Osteocyte (in vitro differentiated cells): Measurements from ENCODE around the gene RIPK4. TPM values are rescaled to one million over a fixed set of nuclear protein-coding genes. Genes with fewer than 3 reads are reported as not detected.
A peak's percentile ranks its signal among the peaks of the same experiment; 100 is the strongest.

Source experiments
- DNase-seq: peaks from one replicate; pipeline ENCODE4 v3.0.0; 2021; ENCODE audit warnings: mixed read lengths; ENCODE audit not compliant: unreplicated experiment; ENCODE audit errors: extremely low spot score
- H3K27ac Mint-ChIP-seq: one replicate; pipeline ENCODE4 v1.8.0; 2021; ENCODE audit warnings: mild to moderate bottlenecking, mixed read lengths; ENCODE audit not compliant: unreplicated experiment
- H3K27me3 Mint-ChIP-seq: one replicate; pipeline ENCODE4 v1.8.0; 2021; ENCODE audit warnings: mixed read lengths; ENCODE audit not compliant: unreplicated experiment
- H3K36me3 Mint-ChIP-seq: one replicate; pipeline ENCODE4 v1.8.0; 2021; ENCODE audit warnings: mixed read lengths; ENCODE audit not compliant: unreplicated experiment
- H3K4me1 Mint-ChIP-seq: one replicate; pipeline ENCODE4 v1.8.0; 2021; ENCODE audit warnings: mixed read lengths; ENCODE audit not compliant: unreplicated experiment
- H3K4me3 Mint-ChIP-seq: one replicate; pipeline ENCODE4 v1.8.0; 2021; ENCODE audit warnings: mild to moderate bottlenecking, moderate library complexity, mixed read lengths; ENCODE audit not compliant: unreplicated experiment
- H3K9me3 Mint-ChIP-seq: one replicate; pipeline ENCODE4 v1.8.0; 2021; ENCODE audit warnings: mixed read lengths; ENCODE audit not compliant: unreplicated experiment
- total RNA-seq: library from RNA; stranded (reverse); gene quantifications from 2 replicates; pipeline ENCODE4 v1.2.1, GENCODE V29; 2021
- TF ChIP-seq, protein P1 (sequence below): fragments of 200-600 bp; sonication (generic); IDR thresholded peaks from 2 replicates; pipeline ENCODE4 v1.5.0; 2021; ENCODE audit warnings: antibody characterized with exemption, mild to moderate bottlenecking, moderate library complexity

Gene RIPK4
- total RNA-seq, 1 donor from 2014 or later = 2.4 TPM

DNA sequence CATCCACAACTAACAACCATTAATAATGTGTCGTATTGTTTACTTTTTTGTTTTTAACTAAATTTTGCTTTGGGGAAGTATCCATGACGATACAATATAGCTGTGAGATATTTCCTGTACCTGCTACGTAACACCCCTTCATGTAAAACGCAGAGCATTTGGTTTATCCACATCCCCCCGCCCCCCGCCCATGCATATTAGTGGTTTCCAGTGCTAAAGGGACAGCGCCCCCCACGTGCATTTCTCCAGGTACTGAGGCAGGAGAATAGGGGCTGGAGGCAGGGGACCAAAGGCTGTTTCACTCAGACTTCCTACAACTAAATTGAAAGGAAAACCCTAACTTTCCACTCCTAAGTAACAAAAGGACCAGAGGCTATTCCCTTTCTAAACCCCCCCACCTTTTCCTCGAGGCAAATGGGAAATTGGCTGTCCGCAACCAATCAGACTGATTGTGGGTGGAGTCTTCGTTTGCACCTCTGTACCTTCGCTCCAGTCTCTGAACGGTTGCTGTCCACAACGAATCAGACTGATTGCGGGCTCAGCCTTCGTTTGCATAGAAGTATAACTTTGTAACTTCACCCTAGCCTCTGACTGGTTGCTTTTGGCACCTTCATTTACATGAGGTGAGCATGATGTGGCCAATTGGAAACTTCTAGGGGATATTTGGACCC, 12.2 kb upstream of the RIPK4 start:
- H3K4me1 Mint-ChIP-seq = peaks cover 27% of the 10 kb centered on the region
- TF ChIP-seq, protein P1, sequence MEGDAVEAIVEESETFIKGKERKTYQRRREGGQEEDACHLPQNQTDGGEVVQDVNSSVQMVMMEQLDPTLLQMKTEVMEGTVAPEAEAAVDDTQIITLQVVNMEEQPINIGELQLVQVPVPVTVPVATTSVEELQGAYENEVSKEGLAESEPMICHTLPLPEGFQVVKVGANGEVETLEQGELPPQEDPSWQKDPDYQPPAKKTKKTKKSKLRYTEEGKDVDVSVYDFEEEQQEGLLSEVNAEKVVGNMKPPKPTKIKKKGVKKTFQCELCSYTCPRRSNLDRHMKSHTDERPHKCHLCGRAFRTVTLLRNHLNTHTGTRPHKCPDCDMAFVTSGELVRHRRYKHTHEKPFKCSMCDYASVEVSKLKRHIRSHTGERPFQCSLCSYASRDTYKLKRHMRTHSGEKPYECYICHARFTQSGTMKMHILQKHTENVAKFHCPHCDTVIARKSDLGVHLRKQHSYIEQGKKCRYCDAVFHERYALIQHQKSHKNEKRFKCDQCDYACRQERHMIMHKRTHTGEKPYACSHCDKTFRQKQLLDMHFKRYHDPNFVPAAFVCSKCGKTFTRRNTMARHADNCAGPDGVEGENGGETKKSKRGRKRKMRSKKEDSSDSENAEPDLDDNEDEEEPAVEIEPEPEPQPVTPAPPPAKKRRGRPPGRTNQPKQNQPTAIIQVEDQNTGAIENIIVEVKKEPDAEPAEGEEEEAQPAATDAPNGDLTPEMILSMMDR = no peak
- H3K4me3 Mint-ChIP-seq = no peak overlapping the region
- DNase-seq = no peak
- H3K9me3 Mint-ChIP-seq = no peaks in the 10 kb centered on the region
- no peak overlapping the region for H3K27ac Mint-ChIP-seq
- H3K27me3 Mint-ChIP-seq = peaks cover 29% of the 10 kb centered on the region
- no peaks in the 10 kb centered on the region for H3K36me3 Mint-ChIP-seq

DNA sequence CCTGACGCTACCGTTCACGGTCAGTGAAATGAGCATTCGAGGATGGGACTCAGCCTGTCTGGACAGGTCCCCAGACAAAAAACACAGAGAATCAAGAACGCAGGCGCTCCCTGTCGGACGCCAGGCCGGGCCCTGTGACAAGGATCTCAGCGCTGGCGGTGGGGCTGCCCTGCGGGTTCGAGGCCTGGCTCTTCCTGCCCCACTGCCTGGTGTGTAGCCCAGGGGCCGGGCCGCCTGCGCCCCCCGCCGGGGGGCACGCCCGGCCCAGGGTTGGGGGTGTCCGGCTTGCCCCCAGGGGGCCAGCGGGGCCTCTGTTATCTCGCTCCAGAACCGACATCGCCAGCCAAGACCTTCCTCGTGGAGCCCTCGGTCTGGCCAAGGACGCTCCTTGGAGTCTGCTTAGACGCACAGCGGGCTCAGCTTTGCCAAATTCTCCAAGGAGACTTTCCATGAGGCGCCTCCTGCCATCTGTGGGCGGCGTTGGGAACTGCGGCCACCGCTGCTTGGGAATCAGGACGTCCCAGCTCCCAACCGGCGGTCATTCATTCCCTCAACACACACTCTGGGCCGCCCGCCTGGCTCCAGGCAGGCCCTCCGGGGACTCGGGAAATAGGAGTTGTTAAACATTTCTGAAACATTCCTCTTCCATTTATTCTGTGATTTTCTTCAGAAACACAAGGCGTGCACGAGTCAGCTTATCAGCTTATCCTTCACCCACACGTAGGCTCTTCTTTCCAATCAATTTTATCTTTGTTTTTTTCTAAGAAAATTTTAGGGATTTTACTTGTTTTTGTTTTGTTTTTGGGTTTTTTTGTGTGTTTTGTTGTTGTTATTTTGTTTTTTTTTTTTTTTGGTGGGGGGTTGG, 11.3 kb upstream of the RIPK4 start:
- no peaks in the 10 kb centered on the region for H3K36me3 Mint-ChIP-seq
- TF ChIP-seq, protein P1 = peak; percentile 98
- no peak overlapping the region for H3K27ac Mint-ChIP-seq
- H3K4me1 Mint-ChIP-seq = peaks cover 21% of the 10 kb centered on the region
- H3K4me3 Mint-ChIP-seq = no peak overlapping the region
- peaks cover 28% of the 10 kb centered on the region for H3K27me3 Mint-ChIP-seq
- DNase-seq = peak; percentile 95
- H3K9me3 Mint-ChIP-seq = no peaks in the 10 kb centered on the region

DNA sequence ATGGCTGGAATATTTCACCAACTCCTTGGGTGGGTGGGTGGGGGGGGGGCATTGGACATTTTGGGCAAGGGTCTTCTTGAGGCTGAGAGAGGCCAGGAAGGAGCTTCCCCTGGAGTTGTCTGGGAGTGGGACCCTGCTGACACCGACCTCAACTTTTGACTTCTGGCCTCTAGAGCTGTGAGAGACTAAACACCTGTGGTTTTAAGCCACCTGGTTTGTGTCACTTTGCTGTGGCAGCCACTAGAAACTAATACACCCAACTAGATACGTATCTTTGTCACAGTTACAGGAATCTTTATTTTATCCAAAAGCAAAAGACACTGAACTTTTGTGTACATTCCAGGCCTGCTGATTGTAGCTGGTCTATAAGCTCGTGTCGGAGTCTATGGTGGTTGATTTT, 9.9 kb upstream of the RIPK4 start:
- no peak overlapping the region for H3K4me3 Mint-ChIP-seq
- peaks cover 28% of the 10 kb centered on the region for H3K27me3 Mint-ChIP-seq
- no peak for DNase-seq
- no peaks in the 10 kb centered on the region for H3K36me3 Mint-ChIP-seq
- peaks cover 21% of the 10 kb centered on the region for H3K4me1 Mint-ChIP-seq
- no peak overlapping the region for H3K27ac Mint-ChIP-seq
- no peaks in the 10 kb centered on the region for H3K9me3 Mint-ChIP-seq
- TF ChIP-seq, protein P1 = no peak

DNA sequence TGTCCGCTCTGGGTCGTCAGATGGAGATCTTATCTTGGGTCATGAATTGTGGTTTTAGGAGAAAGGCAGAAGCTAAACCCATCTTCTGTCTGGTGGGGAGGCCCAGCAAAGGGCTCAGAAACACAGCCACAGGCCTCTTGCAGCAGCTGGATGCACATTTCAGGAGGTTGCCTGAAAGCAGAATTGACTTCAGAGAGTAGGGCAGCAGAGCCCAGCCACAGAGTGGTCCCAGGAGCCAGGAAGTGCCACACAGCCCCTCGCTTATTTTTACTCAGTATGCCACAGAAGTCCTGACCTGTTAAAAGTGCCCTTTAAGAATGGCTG, 8.3 kb upstream of the RIPK4 start:
- no peak for DNase-seq
- TF ChIP-seq, protein P1 = no peak
- no peaks in the 10 kb centered on the region for H3K36me3 Mint-ChIP-seq
- H3K27me3 Mint-ChIP-seq = peaks cover 14% of the 10 kb centered on the region
- H3K27ac Mint-ChIP-seq = no peak overlapping the region
- H3K4me3 Mint-ChIP-seq = no peak overlapping the region
- H3K4me1 Mint-ChIP-seq = peaks cover 18% of the 10 kb centered on the region
- no peaks in the 10 kb centered on the region for H3K9me3 Mint-ChIP-seq

DNA sequence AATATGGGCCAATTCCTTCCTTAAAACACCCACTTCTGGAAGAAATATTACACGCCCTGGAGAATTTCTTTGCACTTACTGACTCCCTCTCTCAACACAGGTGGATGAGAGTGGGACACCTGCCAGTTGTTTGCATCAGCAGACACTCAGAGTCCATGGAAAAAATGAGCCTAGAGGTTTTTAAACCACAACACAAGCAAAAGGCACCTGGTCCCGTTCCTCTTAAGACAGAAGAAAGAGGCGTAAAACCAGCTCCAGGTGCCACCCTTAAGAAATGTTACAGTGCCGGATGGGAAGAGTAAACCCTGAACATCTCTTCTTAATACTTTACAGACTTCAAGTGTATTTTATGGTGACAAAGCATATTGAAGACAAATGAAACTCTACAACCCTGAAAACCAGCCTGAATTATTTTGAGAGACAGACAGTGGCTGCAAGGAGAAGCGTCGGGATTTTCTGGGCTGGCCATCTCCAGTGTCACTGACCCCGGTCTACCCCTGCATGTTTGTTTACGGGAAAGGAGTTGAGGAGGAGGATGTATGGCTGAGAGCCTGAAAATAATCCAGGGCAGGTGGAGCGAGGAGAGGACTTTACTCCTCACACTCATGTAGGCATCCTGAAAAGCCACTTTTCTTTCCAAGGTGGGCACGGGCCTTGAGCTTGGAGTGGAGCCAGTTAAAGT, 7.8 kb upstream of the RIPK4 start:
- peaks cover 11% of the 10 kb centered on the region for H3K27me3 Mint-ChIP-seq

More for the DNA sequence above, 7.8 kb upstream of the RIPK4 start:
- TF ChIP-seq, protein P1 = no peak
- Mint-ChIP-seq H3K4me3 (no peak overlapping the region), H3K4me1 (peaks cover 17% of the 10 kb centered on the region), H3K27ac (no peak overlapping the region), H3K36me3 (no peaks in the 10 kb centered on the region), H3K9me3 (no peaks in the 10 kb centered on the region)
- DNase-seq = no peak
